RPMI7951 (cell line): Measurements from ENCODE around the gene TYSND1. TPM values are rescaled to one million over a fixed set of nuclear protein-coding genes. Genes with fewer than 3 reads are reported as not detected.
"Not testable (repeated sequence)": the region's sequence is repeated elsewhere in the genome, so short reads cannot be mapped to it uniquely, and the experiment has no call there.

ENCODE experiments used
- DNase-seq: peaks from one replicate; pipeline ENCODE4 v3.0.0-alpha.2; 2012; ENCODE audit warnings: low read depth
- total RNA-seq: library from RNA; depleted of rRNA; stranded (reverse); fragments of >200 nt; shearing (Covaris generic); gene quantifications from 2 replicates; pipeline ENCODE4 v1.2.3, GENCODE V29; 2014; rRNA removed

TYSND1 gene, protein sequence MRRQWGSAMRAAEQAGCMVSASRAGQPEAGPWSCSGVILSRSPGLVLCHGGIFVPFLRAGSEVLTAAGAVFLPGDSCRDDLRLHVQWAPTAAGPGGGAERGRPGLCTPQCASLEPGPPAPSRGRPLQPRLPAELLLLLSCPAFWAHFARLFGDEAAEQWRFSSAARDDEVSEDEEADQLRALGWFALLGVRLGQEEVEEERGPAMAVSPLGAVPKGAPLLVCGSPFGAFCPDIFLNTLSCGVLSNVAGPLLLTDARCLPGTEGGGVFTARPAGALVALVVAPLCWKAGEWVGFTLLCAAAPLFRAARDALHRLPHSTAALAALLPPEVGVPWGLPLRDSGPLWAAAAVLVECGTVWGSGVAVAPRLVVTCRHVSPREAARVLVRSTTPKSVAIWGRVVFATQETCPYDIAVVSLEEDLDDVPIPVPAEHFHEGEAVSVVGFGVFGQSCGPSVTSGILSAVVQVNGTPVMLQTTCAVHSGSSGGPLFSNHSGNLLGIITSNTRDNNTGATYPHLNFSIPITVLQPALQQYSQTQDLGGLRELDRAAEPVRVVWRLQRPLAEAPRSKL
- total RNA-seq, result 5.5 and 8.2 TPM in 2 replicates

DNA sequence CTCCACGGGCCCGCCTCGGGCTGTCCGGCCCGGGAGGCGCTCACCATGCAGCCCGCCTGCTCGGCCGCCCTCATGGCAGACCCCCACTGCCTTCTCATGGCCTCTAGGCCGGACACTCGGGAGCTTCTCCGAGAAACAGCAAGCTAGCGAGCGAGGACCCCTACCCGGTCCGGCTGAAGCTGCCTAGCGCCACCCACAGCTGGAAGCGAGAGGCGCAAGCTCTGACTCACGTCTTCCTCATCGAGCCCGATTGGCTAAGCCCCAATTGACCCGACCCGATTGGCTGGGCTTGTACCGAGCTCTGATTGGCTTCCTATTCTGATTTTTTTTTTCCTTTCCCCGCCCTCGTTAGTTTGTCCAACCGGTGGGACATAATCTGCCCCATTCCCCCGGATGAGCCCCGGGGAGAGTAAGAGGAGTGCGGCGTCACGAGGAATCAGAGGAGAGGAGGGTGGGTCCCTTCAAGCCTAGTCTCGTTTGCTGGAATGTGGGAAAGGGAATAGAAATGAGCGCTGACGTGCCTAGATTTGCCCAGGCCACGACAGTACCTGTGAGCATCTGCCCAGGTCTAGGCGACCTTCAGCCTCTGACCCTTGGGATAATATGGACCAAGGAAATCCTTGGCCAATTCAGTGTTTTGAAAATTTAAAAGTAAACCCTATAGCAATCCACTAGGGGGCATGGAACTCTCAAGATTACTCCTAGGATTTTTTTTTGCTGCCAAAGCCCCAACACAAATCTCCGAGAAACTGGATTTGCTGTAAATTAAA lies at the start of gene TYSND1:
TYSND1 (minus strand) TSS at position 212 of the 770 bp plus-strand sequence; CDS start at position 98, 114 bp downstream.
- peak; percentile 97 for DNase-seq

DNA sequence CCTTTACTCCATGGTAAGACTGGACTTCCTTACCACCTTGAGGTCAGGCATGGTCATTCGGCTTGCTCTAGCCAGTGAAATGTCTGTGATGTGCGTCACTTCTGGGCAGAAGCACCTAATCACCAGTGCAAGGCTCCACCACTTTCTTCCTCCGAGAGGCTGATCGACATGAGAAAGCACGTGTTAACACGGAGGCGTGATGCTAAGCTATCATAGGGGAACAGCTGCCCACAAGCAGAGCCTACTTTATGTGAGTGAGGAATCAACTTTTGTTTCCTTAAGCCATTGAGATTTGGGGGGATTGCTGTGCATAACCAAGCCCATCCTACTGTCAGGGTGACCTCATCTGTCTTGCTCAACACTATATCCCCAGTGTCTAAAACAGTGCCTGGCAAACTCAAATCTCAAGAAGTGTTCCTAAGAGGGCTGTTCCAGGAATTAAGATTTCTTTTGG lies 46.9 kb upstream of the TYSND1 start:
- DNase-seq, result no peak

DNA sequence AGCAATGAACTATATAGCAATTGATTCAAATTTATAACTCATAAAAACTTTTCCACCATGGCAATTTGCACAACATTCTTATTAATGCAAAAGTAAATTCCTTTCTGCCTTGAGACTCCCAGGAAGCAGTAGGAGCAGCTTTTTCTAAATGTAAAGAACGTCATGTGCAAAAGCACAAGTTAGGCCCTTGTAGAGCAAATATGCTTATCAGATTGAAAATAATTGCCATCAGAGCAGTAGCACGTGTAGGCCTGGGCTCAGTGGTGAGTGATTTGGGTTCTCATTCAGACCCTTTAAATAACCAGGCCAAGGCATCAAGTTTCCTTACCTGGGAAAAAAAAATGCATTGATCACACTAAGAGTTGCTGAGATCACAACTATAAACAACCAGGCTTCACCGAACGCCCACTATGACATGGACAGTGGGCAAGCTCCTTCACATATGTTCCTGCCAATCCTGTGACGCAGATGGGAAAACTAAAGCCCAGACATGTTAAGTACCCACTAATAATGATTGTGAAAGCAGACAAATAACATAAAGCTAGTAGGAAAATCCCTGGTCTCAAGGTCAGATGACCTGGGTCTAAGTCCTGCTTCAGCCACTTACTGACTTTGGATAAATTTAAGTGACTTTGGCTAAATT lies 45.9 kb upstream of the TYSND1 start:
- DNase-seq, result no peak

DNA sequence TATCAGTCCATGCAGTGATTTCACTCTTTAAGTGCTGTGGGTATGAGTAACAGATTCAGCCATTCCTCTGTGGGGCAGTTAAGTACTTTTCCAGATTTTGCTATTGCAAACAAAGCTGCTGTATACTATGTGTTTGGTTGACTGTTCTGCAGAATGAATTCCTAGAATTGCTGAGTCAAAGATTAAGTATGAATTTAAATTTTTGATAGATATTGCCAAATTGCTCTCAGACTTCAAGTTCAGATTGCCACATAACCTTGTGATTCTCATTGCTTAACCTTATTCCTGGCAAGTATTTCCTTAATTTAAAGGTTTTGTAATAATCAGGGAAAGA lies 45.4 kb upstream of the TYSND1 start:
- DNase-seq, result peak; percentile 22

DNA sequence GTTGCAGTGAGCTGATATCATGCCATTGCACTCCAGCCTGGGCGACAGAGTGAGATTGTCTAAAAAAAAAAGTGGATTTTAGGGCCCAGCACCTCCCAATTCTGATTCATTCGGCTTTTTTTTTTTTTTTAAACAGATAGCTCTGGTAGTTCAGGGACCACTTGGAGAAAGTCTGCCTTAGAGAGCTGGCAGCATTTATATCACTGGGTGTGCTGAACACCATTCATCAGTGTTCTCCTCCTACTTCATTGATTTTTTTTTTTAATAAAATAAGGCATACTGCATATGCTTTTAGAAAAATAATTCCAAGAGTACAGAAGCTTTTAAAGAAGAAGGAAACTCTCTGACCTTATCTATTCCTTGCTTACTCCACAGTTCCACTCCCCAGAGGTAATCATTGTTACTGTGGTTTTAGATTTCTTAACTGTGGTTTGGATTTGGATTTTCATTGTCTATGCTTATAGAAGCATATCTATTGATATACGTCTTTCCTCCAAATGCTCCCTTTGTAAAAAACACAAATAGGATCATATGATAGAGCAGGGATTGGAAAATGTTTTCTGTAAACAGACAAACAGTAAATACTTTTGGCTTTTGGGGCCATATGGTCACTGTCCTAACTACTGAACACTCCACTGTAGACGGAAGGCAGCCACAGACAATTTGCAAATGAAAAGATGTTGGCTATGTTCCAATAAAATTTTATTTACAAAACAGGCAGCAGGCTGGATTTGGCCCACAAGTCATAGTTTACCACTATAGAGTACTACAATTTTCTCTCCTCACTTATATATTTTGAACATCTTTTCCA lies 44.9 kb upstream of the TYSND1 start:
- no peak for DNase-seq

DNA sequence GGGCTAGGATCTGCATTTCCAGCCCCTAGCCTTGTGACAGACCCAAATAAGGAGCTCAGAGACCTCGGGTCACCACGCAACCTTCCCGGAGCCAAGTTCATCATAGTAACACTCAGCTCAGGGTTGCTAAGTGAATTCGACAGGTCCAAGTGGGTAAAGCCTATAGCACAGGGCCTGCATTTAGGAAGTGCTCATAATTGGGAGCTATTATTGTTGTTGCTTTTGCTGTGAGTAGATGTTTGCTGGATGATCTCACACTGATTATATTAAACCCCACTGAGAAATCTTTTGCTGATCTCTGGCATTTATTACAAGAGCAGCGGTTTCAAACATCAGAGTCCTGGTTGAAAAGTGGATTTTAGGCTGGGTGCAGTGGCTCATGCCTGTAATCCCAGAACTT lies 44.1 kb upstream of the TYSND1 start:
- DNase-seq, result no peak

DNA sequence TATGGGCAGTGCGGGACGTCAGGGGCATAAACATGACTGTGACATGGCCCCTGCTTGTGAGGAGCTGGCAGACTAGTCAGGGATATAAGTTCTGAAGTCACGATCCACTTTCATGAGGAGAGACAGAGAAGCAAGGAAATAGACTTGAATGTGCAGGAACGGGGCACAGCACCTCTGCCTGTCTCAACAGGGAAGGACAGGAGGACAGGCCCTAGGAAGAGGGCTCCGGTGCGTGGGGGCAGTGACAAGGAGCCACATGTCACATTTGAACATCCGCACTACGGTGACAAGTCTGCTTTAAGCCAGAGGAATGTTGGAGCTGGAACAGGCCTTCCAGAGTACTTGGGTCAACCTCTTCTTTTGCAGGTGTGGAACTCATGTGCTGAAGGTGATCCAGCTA lies 43.6 kb upstream of the TYSND1 start:
- DNase-seq, result no peak

DNA sequence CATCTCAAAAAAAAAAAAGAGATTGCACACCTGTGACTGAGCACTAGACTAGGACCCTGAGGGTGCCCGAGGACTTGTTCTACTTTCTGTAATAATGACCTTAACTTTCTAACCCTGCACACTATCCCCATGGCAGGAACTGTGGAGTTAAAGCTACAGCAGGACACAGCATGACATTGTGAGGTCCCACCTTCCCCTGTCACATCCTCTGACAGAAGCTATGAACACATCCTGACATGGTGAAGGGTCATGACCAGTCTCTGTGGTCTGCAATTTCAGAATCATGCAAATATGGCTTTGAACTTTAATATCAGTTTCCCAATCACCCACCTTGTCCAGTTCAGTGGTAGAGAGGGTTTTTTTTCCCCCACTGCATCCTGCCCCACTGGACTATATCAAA lies 42.3 kb upstream of the TYSND1 start:
- no peak for DNase-seq

DNA sequence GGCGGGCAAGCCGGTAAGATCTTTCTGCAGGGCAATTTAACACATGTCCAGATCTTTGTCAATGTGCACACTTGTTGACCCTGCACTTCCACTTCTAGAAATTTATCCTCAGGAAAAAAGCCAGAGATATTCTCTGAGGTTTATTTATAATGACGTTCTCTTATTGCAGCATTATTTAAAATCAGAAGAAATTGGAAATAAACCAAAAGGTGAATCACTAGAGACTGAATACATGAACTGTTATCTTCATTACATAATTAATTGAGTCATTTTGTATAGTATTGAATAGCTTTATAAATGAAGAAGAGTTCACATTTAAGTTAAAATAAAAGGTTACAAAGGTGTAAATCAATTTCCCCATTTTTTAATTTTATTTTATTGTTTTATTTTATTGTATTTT lies 40.1 kb upstream of the TYSND1 start:
- no peak for DNase-seq

DNA sequence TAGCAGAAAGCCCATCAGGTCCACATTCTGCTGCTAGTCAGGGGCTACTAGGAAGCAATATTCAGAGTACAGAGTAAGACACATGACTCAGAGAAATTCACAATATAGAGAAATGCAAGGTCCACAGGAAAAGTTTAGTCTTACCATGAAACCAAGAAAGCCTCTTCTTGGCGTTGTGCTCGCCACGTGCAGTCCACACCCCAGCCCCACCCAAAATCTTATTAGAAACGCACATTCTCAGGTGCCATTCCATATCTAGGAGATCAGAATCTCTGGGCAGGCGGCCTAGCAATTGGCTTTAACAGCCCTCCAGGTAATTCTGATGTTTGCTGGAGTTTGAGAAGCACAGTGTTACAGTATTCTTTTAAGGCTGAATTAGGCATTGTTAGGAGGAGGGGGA lies 39.6 kb upstream of the TYSND1 start:
- no peak for DNase-seq

DNA sequence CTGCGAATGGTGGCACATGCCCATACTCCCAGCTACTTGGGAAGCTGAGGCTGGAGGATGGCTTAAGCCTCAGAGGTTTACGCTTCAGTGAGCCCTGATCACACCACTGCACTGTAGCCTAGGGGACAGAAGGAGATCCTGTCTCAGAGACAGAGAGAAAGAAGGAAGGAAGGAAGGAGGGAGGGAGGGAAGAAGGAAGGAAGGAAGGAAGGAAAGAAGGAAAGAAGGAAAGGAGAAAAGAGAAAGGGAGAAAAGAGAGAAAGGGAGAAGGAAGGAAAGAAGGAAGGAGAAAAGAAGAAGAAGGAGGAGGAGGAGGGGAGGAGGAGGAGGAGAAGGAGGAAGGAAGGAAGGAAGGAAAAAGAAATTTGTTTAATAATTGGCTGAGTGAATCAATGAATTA lies 36.8 kb upstream of the TYSND1 start:
- no peak for DNase-seq

DNA sequence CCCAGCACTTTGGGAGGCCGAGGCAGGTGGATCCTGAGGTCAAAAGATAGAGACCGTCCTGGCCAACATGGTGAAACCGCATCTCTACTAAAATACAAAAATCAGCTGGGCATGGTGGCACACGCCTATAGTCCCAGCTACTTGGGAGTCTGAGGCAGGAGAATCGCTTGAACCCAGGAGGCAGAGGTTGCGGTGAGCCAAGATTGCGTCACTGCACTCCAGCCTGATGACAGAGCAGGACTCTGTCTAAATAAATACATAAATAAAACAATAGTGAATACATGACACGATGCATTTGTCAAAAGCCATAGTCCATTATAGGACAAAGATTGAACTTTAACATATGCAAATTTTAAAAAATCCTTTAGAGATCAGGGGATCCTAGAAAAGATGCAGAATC lies 32.7 kb upstream of the TYSND1 start:
- not testable (repeated sequence) for DNase-seq

DNA sequence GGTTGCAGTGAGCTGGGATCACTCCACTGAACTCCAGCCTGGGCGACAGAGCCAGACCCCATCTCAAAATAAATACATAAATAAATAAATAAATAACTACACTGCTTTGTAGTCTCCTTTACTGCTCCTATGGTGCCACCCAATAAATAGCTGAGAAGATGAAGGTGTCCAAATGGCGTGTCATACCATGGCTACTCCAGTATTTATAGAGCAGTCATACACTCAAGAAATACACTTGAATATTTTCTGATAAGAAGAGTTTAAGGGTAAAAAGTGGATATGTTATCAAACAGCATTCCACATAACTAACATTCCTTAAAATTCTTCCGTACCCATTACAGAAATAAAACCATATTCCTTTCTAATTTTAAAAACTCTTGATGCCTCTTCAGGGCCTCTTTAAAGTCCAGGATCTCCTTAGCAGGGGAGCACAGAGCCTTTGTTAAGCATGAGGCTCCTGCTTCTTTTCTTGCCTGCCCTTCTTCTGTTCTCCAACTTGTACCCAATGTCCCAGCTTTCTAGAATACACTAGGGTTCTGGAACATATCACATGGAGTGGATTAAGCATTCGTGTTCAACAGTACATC lies 31.7 kb upstream of the TYSND1 start:
- no peak for DNase-seq

DNA sequence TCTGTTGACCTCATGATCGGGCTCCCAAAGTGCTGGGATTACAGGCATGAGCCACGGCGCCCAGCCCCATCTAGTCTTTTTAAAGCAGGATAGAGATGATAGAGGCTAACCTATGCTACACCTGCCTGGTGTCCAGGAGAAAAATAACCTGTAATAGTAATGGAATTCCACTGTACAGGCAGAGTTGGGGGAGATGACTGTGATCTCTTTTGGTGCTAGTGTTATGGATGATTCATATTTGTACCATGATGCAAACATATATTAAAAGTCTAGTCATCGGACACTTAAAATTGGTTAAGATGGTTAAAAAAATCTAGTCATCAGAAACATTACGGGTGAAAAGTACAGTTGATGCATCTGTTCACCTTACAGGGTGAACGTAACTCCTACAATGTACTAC lies 29.9 kb upstream of the TYSND1 start:
- DNase-seq, result no peak

DNA sequence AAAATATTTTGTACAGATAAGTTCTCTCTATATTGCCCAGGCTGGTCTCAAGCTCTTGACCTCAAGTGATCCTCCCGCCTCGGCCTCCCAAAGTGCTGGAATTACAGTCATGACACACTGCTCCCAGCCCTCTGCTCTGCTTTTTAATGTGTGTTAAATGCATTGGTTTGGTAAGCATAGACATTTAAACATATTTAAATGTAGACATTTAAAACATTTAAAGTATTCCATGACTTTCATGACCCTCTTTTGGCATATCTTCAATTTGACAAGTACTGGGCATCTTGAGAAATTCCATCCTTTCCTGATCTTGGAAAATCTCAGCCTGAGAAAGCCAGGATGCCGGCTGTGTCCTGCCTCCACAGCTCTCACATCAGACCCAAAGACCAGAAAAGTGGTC lies 29.0 kb upstream of the TYSND1 start:
- DNase-seq, result no peak

DNA sequence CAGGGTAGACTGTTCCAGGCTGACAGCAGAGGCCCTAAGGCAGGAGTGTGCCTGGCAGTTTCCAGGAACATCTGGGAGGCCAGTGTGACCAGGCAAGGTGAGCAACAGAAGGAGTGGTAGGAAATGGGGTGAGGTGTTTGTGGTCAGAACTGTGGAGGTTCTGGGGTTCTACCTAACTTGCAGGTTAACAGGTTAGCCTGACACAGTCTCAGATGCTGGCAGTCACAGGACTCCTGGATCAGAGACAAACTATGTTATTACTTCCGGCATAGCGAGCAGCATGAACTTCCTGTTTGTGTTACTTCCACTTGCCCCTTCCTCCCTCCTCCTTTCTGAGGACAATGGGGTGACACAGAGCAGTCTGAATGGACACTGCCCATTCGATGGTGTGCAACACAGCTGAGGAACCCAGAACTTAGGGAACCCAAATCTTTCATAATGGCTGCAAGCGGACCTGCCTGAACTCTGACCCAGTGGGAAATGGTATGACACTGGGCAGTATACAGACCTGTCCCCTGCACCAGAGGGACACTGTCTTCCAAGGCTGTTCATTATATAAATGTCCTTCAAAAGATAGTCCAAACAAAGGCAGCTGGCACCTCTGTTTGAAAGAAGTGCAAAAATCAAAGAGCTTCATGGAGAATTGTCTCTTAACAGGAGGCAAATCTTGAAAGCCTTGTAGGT lies 27.7 kb upstream of the TYSND1 start:
- DNase-seq, result no peak

DNA sequence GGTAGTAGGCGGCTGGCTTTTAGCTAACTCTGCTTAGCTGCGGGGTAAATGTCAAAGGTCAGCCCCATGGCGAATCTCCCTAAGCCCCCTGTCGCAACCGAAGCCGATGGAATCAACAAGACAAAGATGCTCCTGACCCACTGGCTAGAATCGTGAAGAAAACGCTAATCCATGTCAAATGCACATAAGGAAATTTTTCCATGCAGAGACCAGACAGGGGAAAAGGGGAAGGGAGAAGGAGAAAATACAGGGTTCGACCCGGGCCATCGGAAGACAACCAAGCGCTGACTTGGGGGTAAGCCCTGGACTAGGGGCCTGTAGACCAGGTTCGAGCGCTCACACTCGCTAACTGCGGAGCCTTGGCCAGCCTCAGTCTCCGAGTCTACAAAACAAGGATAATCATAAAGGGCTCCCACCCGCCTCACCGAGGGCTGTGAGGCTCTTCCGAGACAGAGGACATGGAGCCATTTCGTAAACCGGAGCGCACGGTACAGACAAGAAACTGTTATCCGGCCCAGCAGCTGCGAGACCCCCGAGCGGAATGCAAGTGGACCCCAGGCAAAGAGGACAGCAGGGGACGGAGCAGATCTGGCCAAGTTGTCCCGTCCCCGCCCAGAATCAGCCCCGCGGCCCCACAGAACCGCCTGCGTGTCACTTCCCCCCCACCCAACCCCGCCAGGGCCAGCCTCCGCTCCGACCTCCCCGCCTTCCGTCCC lies 23.3 kb upstream of the TYSND1 start:
- DNase-seq, result no peak

DNA sequence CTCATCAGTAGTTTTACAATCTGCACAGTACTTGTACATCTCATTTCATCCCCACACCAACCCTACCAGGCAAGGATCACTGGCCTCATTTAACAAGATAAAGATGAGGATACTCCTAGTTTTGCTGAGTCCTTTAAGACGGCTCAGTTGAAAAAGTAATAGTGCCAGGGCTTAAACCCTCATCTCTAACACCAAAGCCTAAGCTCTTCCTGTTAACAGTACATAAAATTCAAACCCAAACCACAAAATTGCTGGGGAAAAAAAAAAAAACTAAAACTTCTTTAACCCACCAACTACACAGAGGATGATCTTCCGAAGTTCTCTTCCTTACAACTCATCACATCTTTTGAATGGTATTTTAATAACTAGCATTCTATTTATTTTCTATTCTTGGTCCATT lies 22.5 kb upstream of the TYSND1 start:
- DNase-seq, result no peak

DNA sequence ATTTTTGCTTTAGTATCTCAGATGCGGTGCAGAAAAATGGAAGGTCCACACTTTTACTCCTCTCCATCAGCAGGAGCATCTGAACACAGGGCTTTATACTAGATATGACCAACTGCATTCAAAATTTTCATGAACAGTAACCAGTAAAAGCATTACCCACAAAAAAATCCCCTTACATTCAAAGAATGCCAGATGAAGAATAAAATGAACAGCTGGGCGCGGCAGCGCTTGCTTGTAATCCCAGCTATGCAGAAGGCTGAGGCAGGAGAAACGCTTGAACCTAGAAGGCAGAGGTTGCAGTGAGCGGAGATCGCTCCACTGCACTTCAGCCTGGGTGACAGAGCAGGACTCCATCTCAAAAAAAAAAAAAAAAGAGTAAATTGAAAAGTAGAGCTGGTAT lies 20.7 kb upstream of the TYSND1 start:
- DNase-seq, result no peak

DNA sequence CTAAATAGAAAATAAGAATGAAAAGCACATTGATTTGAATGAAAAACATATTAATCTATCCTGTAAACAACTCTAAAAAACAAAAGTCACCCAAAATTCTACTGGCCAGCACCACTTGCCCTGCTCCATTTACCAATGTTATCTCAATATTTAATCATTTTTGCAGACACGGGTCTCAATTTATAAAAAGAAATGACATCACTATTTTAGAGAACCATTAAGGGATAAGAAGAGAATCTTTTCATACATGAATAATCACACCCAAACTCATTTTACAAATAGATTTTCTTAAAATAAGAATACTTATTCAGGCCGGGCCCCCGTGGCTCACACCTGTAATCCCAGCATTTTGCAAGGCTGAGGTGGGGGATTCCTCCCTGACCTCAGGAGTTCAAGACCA lies 19.9 kb upstream of the TYSND1 start:
- DNase-seq, result no peak
